ENCODE results near the gene PTP4A2. TPM values are rescaled to one million over a fixed set of nuclear protein-coding genes. Genes with fewer than 3 reads are reported as not detected.

Gene PTP4A2
- total and polyA plus RNA-seq, 10 of the 15 experiments (the other 5 are each of a cell fraction or from before 2014, with no cell fraction given) = 180 to 909 (median 375) TPM

DNA sequence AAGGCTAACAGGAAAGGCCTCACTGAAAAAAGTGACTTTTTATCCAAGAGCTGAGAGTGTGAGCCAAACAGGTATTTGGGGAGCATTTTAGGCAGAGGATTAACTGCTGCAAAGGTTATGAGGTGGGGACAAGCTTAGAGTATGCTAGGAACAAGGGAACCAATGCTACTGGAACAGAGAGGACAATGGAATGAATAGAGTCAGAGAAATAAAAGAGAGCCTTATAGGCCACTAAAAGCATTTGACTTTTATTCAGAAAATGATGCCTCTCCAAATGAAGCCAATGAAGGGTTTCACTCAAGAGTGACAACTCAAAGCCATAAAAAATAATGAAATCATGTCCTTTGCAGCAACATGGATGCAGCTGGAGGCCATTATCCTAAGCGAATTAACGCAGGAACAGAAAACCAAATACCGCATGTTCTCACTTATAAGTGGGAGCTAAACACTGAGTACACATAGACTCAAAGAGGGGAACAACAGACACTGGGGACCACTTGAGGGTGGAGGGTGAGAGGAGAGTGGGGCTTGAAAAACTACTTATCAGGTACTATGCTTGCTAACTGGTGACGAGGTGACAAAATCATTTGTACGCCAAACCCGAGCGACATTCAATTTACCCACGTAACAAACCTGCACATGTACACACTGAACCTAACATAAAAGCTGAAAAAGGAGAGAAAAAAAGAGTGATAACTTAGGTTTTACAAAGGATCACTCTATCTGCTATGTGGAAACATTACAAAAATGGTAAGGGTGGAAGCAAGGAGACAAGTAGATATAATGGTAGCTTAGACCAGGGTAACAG is 11.1 kb downstream of the PTP4A2 start:
- peak overlapping the region; percentile 78 for H3K4me2 ChIP-seq (ENCODE audit: control insufficient read depth, insufficient read depth)
- POLR2A ChIA-PET = interaction anchor here (0.5 to 3.6 kb wide), 12 partner anchors 8 to 146 kb away, joined by 3 to 17 read pairs (median 6); partner anchors contain the start of genes PTP4A2 and TMEM39B
- RAD21 ChIA-PET (ENCODE audit: unreplicated experiment) = interaction anchor here (0.6 to 3.7 kb wide), 13 partner anchors 8 to 138 kb away, joined by 3 to 26 read pairs (median 5); partner anchors contain the start of gene PTP4A2
- in situ Hi-C loops (cut with MboI) = no loop called here
- peak overlapping the region; percentile 66 for H3K4me3 ChIP-seq
- CTCF ChIA-PET = interaction anchor here (0.6 to 2.6 kb wide), 7 partner anchors 7 to 361 kb away, joined by 3 to 15 read pairs (median 4); no protein-coding TSS in a partner anchor
- peaks cover 94% of the 10 kb centered on the region for H3K79me2 ChIP-seq (ENCODE audit: control insufficient read depth, insufficient read depth, low read length)
- no peaks in the 10 kb centered on the region for H3K27me3 ChIP-seq (replicated peaks in 1 of 2; ENCODE audit: control insufficient read depth in 2 of 2, insufficient read depth in 2 of 2, low read length in 1 of 2)
- peaks cover 1 to 5% of the 10 kb centered on the region in 2 experiments; a peak in 2 of 4 replicates for H3K36me3 ChIP-seq (ENCODE audit: control insufficient read depth in 2 of 2, insufficient read depth in 2 of 2, low read length in 1 of 2)
- H2AFZ ChIP-seq (ENCODE audit: control insufficient read depth, low read depth, low read length) = no peak overlapping the region
- SMC1A ChIA-PET (ENCODE audit: uncharacterized antibody, unreplicated experiment) = interaction anchor here (1.1 to 5.7 kb wide), 14 partner anchors 8 to 112 kb away, joined by 3 to 67 read pairs (median 8); partner anchors contain the start of genes PTP4A2 and SPOCD1
- H3K9me3 ChIP-seq (replicated peaks; ENCODE audit: control insufficient read depth, insufficient read depth, low read length) = no peaks in the 10 kb centered on the region
- no peak for ATAC-seq
- FAIRE-seq = no peak
- peak overlapping the region; percentile 28; the same call in 1 of the 2 replicates for H3K9ac ChIP-seq (ENCODE audit: control insufficient read depth, insufficient read depth, low read length)
- TF ChIP-seq, protein P1, sequence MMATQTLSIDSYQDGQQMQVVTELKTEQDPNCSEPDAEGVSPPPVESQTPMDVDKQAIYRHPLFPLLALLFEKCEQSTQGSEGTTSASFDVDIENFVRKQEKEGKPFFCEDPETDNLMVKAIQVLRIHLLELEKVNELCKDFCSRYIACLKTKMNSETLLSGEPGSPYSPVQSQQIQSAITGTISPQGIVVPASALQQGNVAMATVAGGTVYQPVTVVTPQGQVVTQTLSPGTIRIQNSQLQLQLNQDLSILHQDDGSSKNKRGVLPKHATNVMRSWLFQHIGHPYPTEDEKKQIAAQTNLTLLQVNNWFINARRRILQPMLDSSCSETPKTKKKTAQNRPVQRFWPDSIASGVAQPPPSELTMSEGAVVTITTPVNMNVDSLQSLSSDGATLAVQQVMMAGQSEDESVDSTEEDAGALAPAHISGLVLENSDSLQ (IDR thresholded peaks at IDR 0.05) = no peak
- TF ChIP-seq TBL1XR1 (IDR thresholded peaks at IDR 0.05; ENCODE audit: low read depth, low read length) = no peak
- no peak for TF ChIP-seq MEF2B (IDR thresholded peaks at IDR 0.05; ENCODE audit: partially characterized antibody, poor library complexity, severe bottlenecking)
- TF ChIP-seq CBX3 (IDR thresholded peaks at IDR 0.05; ENCODE audit: borderline replicate concordance, low read depth) = no peak
- TF ChIP-seq, protein P2, sequence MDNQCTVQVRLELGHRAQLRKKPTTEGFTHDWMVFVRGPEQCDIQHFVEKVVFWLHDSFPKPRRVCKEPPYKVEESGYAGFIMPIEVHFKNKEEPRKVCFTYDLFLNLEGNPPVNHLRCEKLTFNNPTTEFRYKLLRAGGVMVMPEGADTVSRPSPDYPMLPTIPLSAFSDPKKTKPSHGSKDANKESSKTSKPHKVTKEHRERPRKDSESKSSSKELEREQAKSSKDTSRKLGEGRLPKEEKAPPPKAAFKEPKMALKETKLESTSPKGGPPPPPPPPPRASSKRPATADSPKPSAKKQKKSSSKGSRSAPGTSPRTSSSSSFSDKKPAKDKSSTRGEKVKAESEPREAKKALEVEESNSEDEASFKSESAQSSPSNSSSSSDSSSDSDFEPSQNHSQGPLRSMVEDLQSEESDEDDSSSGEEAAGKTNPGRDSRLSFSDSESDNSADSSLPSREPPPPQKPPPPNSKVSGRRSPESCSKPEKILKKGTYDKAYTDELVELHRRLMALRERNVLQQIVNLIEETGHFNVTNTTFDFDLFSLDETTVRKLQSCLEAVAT (IDR thresholded peaks at IDR 0.05) = peak; percentile 83
- peak; percentile 51; the same call in 1 of the 2 replicates for TF ChIP-seq HDGF (IDR thresholded peaks at IDR 0.05)
- TF ChIP-seq, protein P3, sequence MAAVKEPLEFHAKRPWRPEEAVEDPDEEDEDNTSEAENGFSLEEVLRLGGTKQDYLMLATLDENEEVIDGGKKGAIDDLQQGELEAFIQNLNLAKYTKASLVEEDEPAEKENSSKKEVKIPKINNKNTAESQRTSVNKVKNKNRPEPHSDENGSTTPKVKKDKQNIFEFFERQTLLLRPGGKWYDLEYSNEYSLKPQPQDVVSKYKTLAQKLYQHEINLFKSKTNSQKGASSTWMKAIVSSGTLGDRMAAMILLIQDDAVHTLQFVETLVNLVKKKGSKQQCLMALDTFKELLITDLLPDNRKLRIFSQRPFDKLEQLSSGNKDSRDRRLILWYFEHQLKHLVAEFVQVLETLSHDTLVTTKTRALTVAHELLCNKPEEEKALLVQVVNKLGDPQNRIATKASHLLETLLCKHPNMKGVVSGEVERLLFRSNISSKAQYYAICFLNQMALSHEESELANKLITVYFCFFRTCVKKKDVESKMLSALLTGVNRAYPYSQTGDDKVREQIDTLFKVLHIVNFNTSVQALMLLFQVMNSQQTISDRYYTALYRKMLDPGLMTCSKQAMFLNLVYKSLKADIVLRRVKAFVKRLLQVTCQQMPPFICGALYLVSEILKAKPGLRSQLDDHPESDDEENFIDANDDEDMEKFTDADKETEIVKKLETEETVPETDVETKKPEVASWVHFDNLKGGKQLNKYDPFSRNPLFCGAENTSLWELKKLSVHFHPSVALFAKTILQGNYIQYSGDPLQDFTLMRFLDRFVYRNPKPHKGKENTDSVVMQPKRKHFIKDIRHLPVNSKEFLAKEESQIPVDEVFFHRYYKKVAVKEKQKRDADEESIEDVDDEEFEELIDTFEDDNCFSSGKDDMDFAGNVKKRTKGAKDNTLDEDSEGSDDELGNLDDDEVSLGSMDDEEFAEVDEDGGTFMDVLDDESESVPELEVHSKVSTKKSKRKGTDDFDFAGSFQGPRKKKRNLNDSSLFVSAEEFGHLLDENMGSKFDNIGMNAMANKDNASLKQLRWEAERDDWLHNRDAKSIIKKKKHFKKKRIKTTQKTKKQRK (IDR thresholded peaks at IDR 0.05; ENCODE audit: low read depth, low read length) = no peak
- 0 out of 2 replicates have a peak, but pooled peaks have one; percentile 8 for TF ChIP-seq FOXM1 (IDR thresholded peaks at IDR 0.05; ENCODE audit: low read depth, low read length)
- no peak for TF ChIP-seq TCF12 (IDR thresholded peaks at IDR 0.05; ENCODE audit: low read depth, low read length)
- H3K4me1 ChIP-seq (ENCODE audit: control insufficient read depth, insufficient read depth, low read length) = peaks cover 25% of the 10 kb centered on the region
- H4K20me1 ChIP-seq (ENCODE audit: control insufficient read depth, insufficient read depth) = peaks cover 5% of the 10 kb centered on the region
- DNase-seq (ENCODE audit: low read depth, low spot score) = no peak
- peak overlapping the region; percentile 72 for H3K27ac ChIP-seq (ENCODE audit: control insufficient read depth, insufficient read depth)
- intact Hi-C loops (cut with micrococcal nuclease; ENCODE audit: unreplicated experiment) = no loop called here
- 54% methylated on average over 8 of the region's 8 CpGs for WGBS (ENCODE audit: insufficient coverage, insufficient replicate concordance, low lambda C conversion rate, missing lambda C conversion rate)
- BruUV-seq (replicated peaks) = no TSS peak

Data from GM12878 (cell line).